Liver (tissue), 9 donors: ENCODE data around the gene MYO7A. TPM values are rescaled to one million over a fixed set of nuclear protein-coding genes. Genes with fewer than 3 reads are reported as not detected.

Experiments used
- DNase-seq: peaks from one replicate; pipeline ENCODE4 v3.0.0-alpha.2; 2017; ENCODE audit warnings: low spot score
- H3K27ac ChIP-seq, 2 donors: one replicate each; pipeline ENCODE4 v1.7.0; 2013; ENCODE audit warnings: inconsistent platforms in 2 of 2, low read length in 2 of 2, control low read depth in 1 of 2, low read depth in 1 of 2, mild to moderate bottlenecking in 1 of 2
- H3K27me3 ChIP-seq, 4 donors: one replicate each; pipeline versions ENCODE4 v1.6.1 to v1.7.0; 2013; ENCODE audit warnings: low read length in 3 of 4, inconsistent platforms in 1 of 4, mild to moderate bottlenecking in 1 of 4, moderate library complexity in 1 of 4; ENCODE audit not compliant: control insufficient read depth in 4 of 4, insufficient read depth in 4 of 4
- H3K36me3 ChIP-seq, 4 donors: one replicate each; pipeline versions ENCODE4 v1.6.1 to v1.7.0; 2013; ENCODE audit warnings: low read length in 3 of 4, mild to moderate bottlenecking in 3 of 4, low read depth in 1 of 4, moderate library complexity in 1 of 4; ENCODE audit not compliant: control insufficient read depth in 4 of 4, insufficient read depth in 3 of 4
- H3K4me1 ChIP-seq, 4 donors: one replicate each; pipeline versions ENCODE4 v1.6.1 to v1.7.0; 2013; ENCODE audit warnings: low read length in 3 of 4, mild to moderate bottlenecking in 3 of 4, moderate library complexity in 1 of 4; ENCODE audit not compliant: control insufficient read depth in 4 of 4, insufficient read depth in 4 of 4
- H3K4me3 ChIP-seq, 3 donors: one replicate each; pipeline versions ENCODE4 v1.6.1 to v1.7.0; 2013; ENCODE audit warnings: low read length in 3 of 3, control low read depth in 1 of 3, low read depth in 1 of 3, mild to moderate bottlenecking in 1 of 3
- H3K9ac ChIP-seq, 2 donors: one replicate each; pipeline ENCODE4 v1.7.0; 2013; ENCODE audit warnings: low read length in 2 of 2, mild to moderate bottlenecking in 2 of 2, moderate library complexity in 2 of 2, control low read depth in 1 of 2, low read depth in 1 of 2
- H3K9me3 ChIP-seq, 4 donors: one replicate each; pipeline versions ENCODE4 v1.6.1 to v1.7.0; 2013; ENCODE audit warnings: low read length in 3 of 4; ENCODE audit not compliant: control insufficient read depth in 4 of 4
- ATF3 ChIP-seq: IDR thresholded peaks from 2 replicates; pipeline ENCODE4 v1.6.1; 2016; ENCODE audit warnings: antibody characterized with exemption
- EGR1 ChIP-seq, 2 donors: IDR thresholded peaks; 2 replicates each; pipeline ENCODE4 v1.6.1; 2016 to 2018; ENCODE audit warnings: antibody characterized with exemption in 2 of 2, low read depth in 2 of 2
- FOXA1 ChIP-seq: IDR thresholded peaks from 2 replicates; pipeline ENCODE4 v1.6.1; 2016; ENCODE audit warnings: antibody characterized with exemption
- FOXA2 ChIP-seq: IDR thresholded peaks from 2 replicates; pipeline ENCODE4 v1.6.1; 2016; ENCODE audit warnings: antibody characterized with exemption
- GABPA ChIP-seq, 2 donors: IDR thresholded peaks in 1 of 2; conservative IDR thresholded peaks in 1 of 2; 2 replicates each; pipeline ENCODE4 v1.6.1; 2016; ENCODE audit warnings: antibody characterized with exemption in 2 of 2, mild to moderate bottlenecking in 1 of 2, moderate library complexity in 1 of 2
- HNF4A ChIP-seq, 2 donors: conservative IDR thresholded peaks; 2 replicates each; pipeline ENCODE4 v1.6.1; 2016; ENCODE audit warnings: antibody characterized with exemption in 2 of 2, mild to moderate bottlenecking in 2 of 2
- HNF4G ChIP-seq: IDR thresholded peaks from 2 replicates; pipeline ENCODE4 v1.6.1; 2016; ENCODE audit warnings: antibody characterized with exemption
- JUND ChIP-seq, 2 donors: IDR thresholded peaks; 2 replicates each; pipeline ENCODE4 v1.6.1; 2016; ENCODE audit warnings: antibody characterized with exemption in 2 of 2
- NR2F2 ChIP-seq: IDR thresholded peaks from 2 replicates; pipeline ENCODE4 v1.6.1; 2016; ENCODE audit warnings: antibody characterized with exemption
- RAD21 ChIP-seq, 2 donors: IDR thresholded peaks; 2 replicates each; pipeline ENCODE4 v1.6.1; 2016; ENCODE audit warnings: antibody characterized with exemption in 2 of 2, mild to moderate bottlenecking in 2 of 2
- REST ChIP-seq: IDR thresholded peaks from 2 replicates; pipeline ENCODE4 v1.6.1; 2016; ENCODE audit warnings: antibody characterized with exemption, mild to moderate bottlenecking
- RXRA ChIP-seq, 2 donors: IDR thresholded peaks; 2 replicates each; pipeline ENCODE4 v1.6.1; 2017 to 2018; ENCODE audit warnings: antibody characterized with exemption in 2 of 2, mild to moderate bottlenecking in 1 of 2
- SP1 ChIP-seq: IDR thresholded peaks from 2 replicates; pipeline ENCODE4 v1.6.1; 2018; ENCODE audit warnings: antibody characterized with exemption, mild to moderate bottlenecking
- TAF1 ChIP-seq: conservative IDR thresholded peaks from 2 replicates; pipeline ENCODE4 v1.6.1; 2016; ENCODE audit warnings: antibody characterized with exemption, mild to moderate bottlenecking
- YY1 ChIP-seq: IDR thresholded peaks from 2 replicates; pipeline ENCODE4 v1.6.1; 2016; ENCODE audit warnings: antibody characterized with exemption, mild to moderate bottlenecking
- ZBTB33 ChIP-seq: IDR thresholded peaks from 2 replicates; pipeline ENCODE4 v1.6.1; 2016; ENCODE audit warnings: antibody characterized with exemption
- WGBS: extraction: QIAGEN DNeasy Blood & Tissue Kit; methylation state at CpG from one replicate; pipeline ENCODE4 v1.1.7; 2013; 5-methylcytosine and 5-hydroxymethylcytosine counted together
- polyA plus RNA-seq, 2 donors: library from polyadenylated mRNA; stranded (reverse) in 1 of 2; unstranded in 1 of 2; fragments of 200-250 nt in 1 of 2; fragments of >200 nt in 1 of 2; fragmentation: Nextera tagmentation in 1 of 2; extraction: Ambion mirVana in 1 of 2; gene quantifications; one replicate each; pipeline versions ENCODE4 v1.2.1 to v1.2.3, GENCODE V29; 2013 to 2015
- total RNA-seq, 2 donors: library from RNA; depleted of rRNA; stranded (reverse); fragments of >200 nt; gene quantifications; one replicate each; pipeline ENCODE4 v1.2.3, GENCODE V29; 2014
- TF ChIP-seq, protein P1 (sequence below): fragments of 150-350 bp; IDR thresholded peaks from 2 replicates; pipeline ENCODE4 v1.5.1; 2017; ENCODE audit warnings: improper control_type of control experiment, low read depth, low read length; ENCODE audit not compliant: missing input control
- TF ChIP-seq, protein P2 (sequence below): IDR thresholded peaks from 2 replicates; pipeline ENCODE4 v1.6.1; 2016; ENCODE audit warnings: antibody characterized with exemption
- donor health status: healthy.
- donor health status: healthy.
- donor health status: healthy.
- donor health status: healthy.
- donor health status: healthy.

MYO7A gene
- total and polyA plus RNA-seq, 4 donors, result 7.3 to 33.6 (median 11.3) TPM

DNA sequence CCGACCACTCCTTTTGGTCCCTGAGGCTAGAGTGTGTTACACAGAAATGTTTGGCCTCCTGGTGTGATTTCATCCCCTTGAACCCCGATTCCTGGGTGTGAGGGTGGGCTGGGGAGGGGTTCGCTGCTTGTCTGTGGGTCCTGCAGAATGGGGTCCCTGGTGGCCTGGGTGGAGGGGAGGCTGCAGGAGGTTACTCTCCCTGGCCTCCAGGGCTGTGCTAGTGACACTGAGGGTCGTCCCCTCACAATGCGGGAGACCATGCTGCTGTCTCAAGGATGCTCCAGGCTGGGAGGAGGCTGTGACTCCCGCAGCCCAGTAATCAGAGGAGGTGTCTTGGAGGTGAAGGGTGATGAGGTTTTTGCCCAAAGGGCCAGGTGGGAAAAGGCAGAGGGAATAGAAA is 42.4 kb upstream of the MYO7A start:
- Histone ChIP-seq H3K27me3 (no peaks in the 10 kb centered on the region), H3K4me1 (peaks cover 23 to 89% (median 70%) of the 10 kb centered on the region in 4 donors), H3K9me3 (no peaks in the 10 kb centered on the region), H3K27ac (peak overlapping the region in 1 of 2 donors; percentile 76), H3K9ac (no peak overlapping the region), H3K4me3 (no peak overlapping the region), H3K36me3 (no peaks in the 10 kb centered on the region)
- DNase-seq, result no peak
- WGBS, result 93% methylated on average over 6 of the region's 6 CpGs
- TF ChIP-seq ZBTB33 (no peak), JUND (IDR thresholded peaks at IDR 0.05) (no peak), RXRA (IDR thresholded peaks at IDR 0.05) (no peak), FOXA2 (no peak), HNF4A (conservative IDR thresholded peaks at IDR 0.05) (no peak), YY1 (no peak), EGR1 (IDR thresholded peaks at IDR 0.05; ENCODE audit: low read depth in 2 of 2) (no peak), NR2F2 (no peak), GABPA (IDR thresholded peaks at IDR 0.05 in 1 of 2, conservative IDR thresholded peaks at IDR 0.05 in 1 of 2) (no peak), ATF3 (no peak), FOXA1 (no peak), TAF1 (no peak), HNF4G (no peak), SP1 (no peak)
- TF ChIP-seq, protein P1, sequence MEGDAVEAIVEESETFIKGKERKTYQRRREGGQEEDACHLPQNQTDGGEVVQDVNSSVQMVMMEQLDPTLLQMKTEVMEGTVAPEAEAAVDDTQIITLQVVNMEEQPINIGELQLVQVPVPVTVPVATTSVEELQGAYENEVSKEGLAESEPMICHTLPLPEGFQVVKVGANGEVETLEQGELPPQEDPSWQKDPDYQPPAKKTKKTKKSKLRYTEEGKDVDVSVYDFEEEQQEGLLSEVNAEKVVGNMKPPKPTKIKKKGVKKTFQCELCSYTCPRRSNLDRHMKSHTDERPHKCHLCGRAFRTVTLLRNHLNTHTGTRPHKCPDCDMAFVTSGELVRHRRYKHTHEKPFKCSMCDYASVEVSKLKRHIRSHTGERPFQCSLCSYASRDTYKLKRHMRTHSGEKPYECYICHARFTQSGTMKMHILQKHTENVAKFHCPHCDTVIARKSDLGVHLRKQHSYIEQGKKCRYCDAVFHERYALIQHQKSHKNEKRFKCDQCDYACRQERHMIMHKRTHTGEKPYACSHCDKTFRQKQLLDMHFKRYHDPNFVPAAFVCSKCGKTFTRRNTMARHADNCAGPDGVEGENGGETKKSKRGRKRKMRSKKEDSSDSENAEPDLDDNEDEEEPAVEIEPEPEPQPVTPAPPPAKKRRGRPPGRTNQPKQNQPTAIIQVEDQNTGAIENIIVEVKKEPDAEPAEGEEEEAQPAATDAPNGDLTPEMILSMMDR, result no peak

DNA sequence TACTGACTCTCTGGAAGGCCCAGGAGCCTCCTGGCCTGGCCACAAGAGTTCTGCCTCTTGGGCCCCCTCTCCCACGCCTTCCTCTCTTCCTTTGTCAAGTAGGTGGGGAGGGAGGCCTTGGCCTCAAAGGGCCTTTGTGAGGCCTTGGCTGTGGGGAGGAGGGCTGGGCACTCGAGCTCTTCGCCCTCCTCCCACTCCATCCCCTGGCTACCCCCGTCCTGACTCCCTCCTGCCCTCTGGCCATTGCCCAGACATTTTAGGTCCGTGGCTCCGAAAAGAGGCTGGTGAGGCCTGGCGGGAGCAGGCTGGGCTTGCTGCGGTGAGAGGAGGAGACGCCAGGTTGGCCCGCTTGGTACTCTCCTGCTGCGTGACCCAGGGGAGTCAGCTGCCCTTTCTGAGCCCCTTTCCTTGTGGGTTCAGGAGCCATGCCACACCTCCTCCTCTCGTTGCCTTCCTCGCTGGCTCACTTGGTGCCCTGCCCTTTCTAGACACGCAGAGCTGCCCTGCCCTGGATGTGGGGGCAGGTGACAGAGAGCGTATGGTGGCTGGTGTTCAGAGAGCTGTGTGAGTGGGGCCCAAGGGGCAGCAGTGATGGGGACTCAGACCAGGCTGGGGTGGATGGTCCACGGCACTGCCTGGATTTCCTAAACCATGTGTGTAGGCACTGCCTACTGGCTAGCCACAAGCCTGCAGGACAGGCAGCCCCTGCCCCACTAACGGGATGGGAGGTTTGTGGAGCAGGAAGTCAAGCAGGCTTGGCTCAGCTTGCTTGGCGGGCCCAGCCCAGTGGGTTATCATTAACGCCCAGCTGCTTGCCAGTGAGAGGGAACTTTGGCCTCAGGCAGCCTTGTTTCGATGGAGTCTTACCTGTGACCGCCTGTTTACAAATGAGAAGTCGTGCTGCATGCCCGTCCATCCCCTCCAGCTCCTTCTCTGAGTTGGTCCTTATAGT is 41.2 kb upstream of the MYO7A start:
- no peaks in the 10 kb centered on the region for H3K9me3 ChIP-seq
- WGBS, result 30% methylated on average over 23 of the region's 23 CpGs
- no peak overlapping the region for H3K4me3 ChIP-seq
- peak; percentile 81 for DNase-seq
- no peaks in the 10 kb centered on the region for H3K27me3 ChIP-seq
- TF ChIP-seq REST (peak; percentile 60), NR2F2 (no peak), YY1 (peak; percentile 94), ZBTB33 (no peak), RAD21 (IDR thresholded peaks at IDR 0.05) (peak; percentile 33 to 51), HNF4A (conservative IDR thresholded peaks at IDR 0.05) (peak; percentile 88 to 90), FOXA2 (peak; percentile 84), SP1 (peak; percentile 87), FOXA1 (peak; percentile 62), HNF4G (peak; percentile 76), GABPA (IDR thresholded peaks at IDR 0.05 in 1 of 2, conservative IDR thresholded peaks at IDR 0.05 in 1 of 2) (no peak), RXRA (IDR thresholded peaks at IDR 0.05) (peak; percentile 73 to 75)
- TF ChIP-seq, protein P2, sequence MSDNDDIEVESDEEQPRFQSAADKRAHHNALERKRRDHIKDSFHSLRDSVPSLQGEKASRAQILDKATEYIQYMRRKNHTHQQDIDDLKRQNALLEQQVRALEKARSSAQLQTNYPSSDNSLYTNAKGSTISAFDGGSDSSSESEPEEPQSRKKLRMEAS, result no peak
- H3K9ac ChIP-seq, result no peak overlapping the region
- H3K4me1 ChIP-seq, result peaks cover 23 to 84% (median 65%) of the 10 kb centered on the region in 4 donors
- H3K27ac ChIP-seq, result peak overlapping the region; percentile 76 to 81
- no peaks in the 10 kb centered on the region for H3K36me3 ChIP-seq
